Measurements from ENCODE around the gene FZR1. TPM values are rescaled to one million over a fixed set of nuclear protein-coding genes. Genes with fewer than 3 reads are reported as not detected.

FZR1 gene
- total RNA-seq, 1 donor from 2014 or later = 63.2 TPM

- Mint-ChIP-seq H3K4me1 (ENCODE audit: unreplicated experiment) (no peaks in the 10 kb centered on the region), H3K27me3 (no peaks in the 10 kb centered on the region), H3K9me3 (no peaks in the 10 kb centered on the region), H3K36me3 (peaks cover 5% of the 10 kb centered on the region), H3K27ac (no peak overlapping the region), H3K4me3 (no peak overlapping the region)
- no peak for TF ChIP-seq CTCF (conservative IDR thresholded peaks at IDR 0.05)
- no peak for DNase-seq (ENCODE audit: extremely low spot score, unreplicated experiment)
Measured at GRCh38 chr19:3522421-3523360, 16.6 kb downstream of the FZR1 start.

GRCh38 chr19:3523361-3524077 is 17.4 kb downstream of the FZR1 start:
- H3K36me3 Mint-ChIP-seq = peaks cover 5% of the 10 kb centered on the region
- H3K4me1 Mint-ChIP-seq (ENCODE audit: unreplicated experiment) = no peaks in the 10 kb centered on the region
- H3K4me3 Mint-ChIP-seq = no peak overlapping the region
- no peak for DNase-seq (ENCODE audit: extremely low spot score, unreplicated experiment)
- no peak overlapping the region for H3K27ac Mint-ChIP-seq
- no peaks in the 10 kb centered on the region for H3K9me3 Mint-ChIP-seq
- no peak for TF ChIP-seq CTCF (conservative IDR thresholded peaks at IDR 0.05)
- H3K27me3 Mint-ChIP-seq = no peaks in the 10 kb centered on the region

- Mint-ChIP-seq H3K27ac (no peak overlapping the region), H3K27me3 (no peaks in the 10 kb centered on the region), H3K4me1 (ENCODE audit: unreplicated experiment) (no peaks in the 10 kb centered on the region), H3K4me3 (no peak overlapping the region), H3K9me3 (no peaks in the 10 kb centered on the region), H3K36me3 (peaks cover 5% of the 10 kb centered on the region)
- no peak for TF ChIP-seq CTCF (conservative IDR thresholded peaks at IDR 0.05)
- DNase-seq (ENCODE audit: extremely low spot score, unreplicated experiment) = no peak
Measured at GRCh38 chr19:3524078-3524842, 18.1 kb downstream of the FZR1 start.

- H3K4me1 Mint-ChIP-seq (ENCODE audit: unreplicated experiment) = no peaks in the 10 kb centered on the region
- H3K9me3 Mint-ChIP-seq = no peaks in the 10 kb centered on the region
- no peak for DNase-seq (ENCODE audit: extremely low spot score, unreplicated experiment)
- no peak overlapping the region for H3K4me3 Mint-ChIP-seq
- H3K27me3 Mint-ChIP-seq = no peaks in the 10 kb centered on the region
- no peak overlapping the region for H3K27ac Mint-ChIP-seq
- peaks cover 5% of the 10 kb centered on the region for H3K36me3 Mint-ChIP-seq
- no peak for TF ChIP-seq CTCF (conservative IDR thresholded peaks at IDR 0.05)
Measured at GRCh38 chr19:3524904-3525451, 18.9 kb downstream of the FZR1 start.

- Mint-ChIP-seq H3K4me1 (ENCODE audit: unreplicated experiment) (no peaks in the 10 kb centered on the region), H3K36me3 (no peaks in the 10 kb centered on the region), H3K27ac (no peak overlapping the region), H3K4me3 (no peak overlapping the region), H3K9me3 (no peaks in the 10 kb centered on the region), H3K27me3 (no peaks in the 10 kb centered on the region)
- peak; percentile 57 for TF ChIP-seq CTCF (conservative IDR thresholded peaks at IDR 0.05)
- DNase-seq (ENCODE audit: extremely low spot score, unreplicated experiment) = no peak
Measured at GRCh38 chr19:3526507-3527237, 20.6 kb downstream of the FZR1 start.

Measured in type B pancreatic cell (in vitro differentiated cells).